Caco-2 (cell line): Measurements from ENCODE around the gene CBX2. TPM values are rescaled to one million over a fixed set of nuclear protein-coding genes. Genes with fewer than 3 reads are reported as not detected.

Experiments used
- BruUV-seq: library from RNA; stranded (reverse); fragments of 400-500 nt; replicated peaks from 2 replicates; lab custom pipeline; 2021; lab: Mats Ljungman, UMichigan
- CTCF ChIA-PET: fragments of 300-600 bp; sonication (Branson Sonifier 250); formaldehyde crosslinking; loops from one replicate; lab custom pipeline; 2022; ENCODE audit warnings: antibody characterized with exemption; lab: Charles Lee
- POLR2A ChIA-PET: fragments of 300-600 bp; sonication (Branson Sonifier 250); formaldehyde crosslinking; loops from one replicate; lab custom pipeline; 2022; ENCODE audit warnings: antibody characterized with exemption; lab: Charles Lee
- DNase-seq, 2 experiments: peaks; one replicate each; pipeline versions ENCODE4 v3.0.0 to v3.0.0-alpha.2; 2020 to 2022
- H3K27me3 ChIP-seq: replicated peaks from 2 replicates; pipeline ENCODE4 v1.6.0; 2011; ENCODE audit warnings: low read length; ENCODE audit not compliant: control insufficient read depth, insufficient read depth
- H3K36me3 ChIP-seq: 2 replicates; pipeline ENCODE4 v1.5.1; 2011; ENCODE audit warnings: low read length; ENCODE audit not compliant: control insufficient read depth, insufficient read depth
- H3K4me1 ChIP-seq: fragments of 250-450 bp; sonication (Bioruptor Pico); 2 replicates; pipeline ENCODE4 v1.5.1; 2020; ENCODE audit warnings: mild to moderate bottlenecking
- H3K4me3 ChIP-seq: 2 replicates; pipeline ENCODE4 v1.5.1; 2011; ENCODE audit warnings: low read depth, mild to moderate bottlenecking, control low read depth, low read length
- H3K9me3 ChIP-seq: fragments of 250-450 bp; sonication (Bioruptor Pico); 2 replicates; pipeline ENCODE4 v1.5.1; 2020; ENCODE audit warnings: mild to moderate bottlenecking, moderate library complexity
- H3K27ac Mint-ChIP-seq: one replicate; pipeline ENCODE4 v1.8.0; 2022; ENCODE audit warnings: mixed read lengths; ENCODE audit not compliant: unreplicated experiment
- H3K27me3 Mint-ChIP-seq: one replicate; pipeline ENCODE4 v1.8.0; 2022; ENCODE audit warnings: mixed read lengths; ENCODE audit not compliant: insufficient read depth, unreplicated experiment
- H3K36me3 Mint-ChIP-seq: one replicate; pipeline ENCODE4 v1.8.0; 2022; ENCODE audit warnings: mild to moderate bottlenecking, mixed read lengths; ENCODE audit not compliant: insufficient read depth, unreplicated experiment
- H3K4me1 Mint-ChIP-seq: one replicate; pipeline ENCODE4 v1.8.0; 2022; ENCODE audit warnings: low read depth, mixed read lengths; ENCODE audit not compliant: unreplicated experiment
- H3K4me3 Mint-ChIP-seq: one replicate; pipeline ENCODE4 v1.8.0; 2022; ENCODE audit warnings: mild to moderate bottlenecking, moderate library complexity, mixed read lengths; ENCODE audit not compliant: unreplicated experiment
- H3K9me3 Mint-ChIP-seq: one replicate; pipeline ENCODE4 v1.8.0; 2022; ENCODE audit warnings: mixed read lengths; ENCODE audit not compliant: unreplicated experiment
- CTCF ChIP-seq, 2 experiments: fragments of 200-600 bp in 1 of 2; IDR thresholded peaks; 1 replicate in 1 of 2; 2 replicates in 1 of 2; pipeline versions ENCODE4 v1.5.1 to v1.8.0; 2011 to 2022; ENCODE audit warnings: antibody characterized with exemption in 1 of 2, control low read depth in 1 of 2, inconsistent platforms in 1 of 2, low read depth in 1 of 2, low read length in 1 of 2, mild to moderate bottlenecking in 1 of 2, moderate library complexity in 1 of 2; ENCODE audit not compliant: insufficient read depth in 1 of 2, severe bottlenecking in 1 of 2, unreplicated experiment in 1 of 2
- intact Hi-C: fragments of 100-400 bp; cut with micrococcal nuclease; formaldehyde crosslinking; loops from one replicate; pipeline ENCODE4 v1.10.0; 2022; ENCODE audit not compliant: unreplicated experiment
- total RNA-seq: library from RNA; stranded (reverse); gene quantifications from 2 replicates; pipeline ENCODE4 v1.2.3, GENCODE V29; 2022

CBX2 gene
- total RNA-seq, 1 experiment from 2014 or later: 52.8 TPM

- no peak overlapping the region for H3K4me3 ChIP-seq
- no peaks in the 10 kb centered on the region for H3K27me3 Mint-ChIP-seq
- peaks cover 10% of the 10 kb centered on the region for H3K4me1 Mint-ChIP-seq
- POLR2A ChIA-PET: interaction anchor here (0.6 to 2.2 kb wide), 5 partner anchors 14 to 88 kb away, joined by 3 to 12 read pairs (median 4); partner anchors contain the start of gene CBX8
- no peaks in the 10 kb centered on the region for H3K9me3 ChIP-seq
- DNase-seq: peak in 1 of 2 experiments; percentile 48
- intact Hi-C loops: loop anchor here (1.0 kb wide), 1 partner anchor 55 kb away; no protein-coding TSS in a partner anchor
- TF ChIP-seq CTCF (IDR thresholded peaks at IDR 0.05; ENCODE audit: insufficient read depth in 1 of 2, low read depth in 1 of 2, low read length in 1 of 2, severe bottlenecking in 1 of 2, unreplicated experiment in 1 of 2): no peak
- H3K36me3 Mint-ChIP-seq: peaks cover 8% of the 10 kb centered on the region
- no peaks in the 10 kb centered on the region for H3K36me3 ChIP-seq
- no peak overlapping the region for H3K4me3 Mint-ChIP-seq
- BruUV-seq: no TSS peak
- no peaks in the 10 kb centered on the region for H3K9me3 Mint-ChIP-seq
- peak overlapping the region; percentile 50 for H3K27ac Mint-ChIP-seq
- no peaks in the 10 kb centered on the region for H3K27me3 ChIP-seq
- CTCF ChIA-PET: interaction anchor here (0.8 to 2.1 kb wide), 10 partner anchors 23 to 356 kb away, joined by 4 to 24 read pairs (median 7); partner anchors contain the start of genes CBX2, CBX4, CBX8 and GAA
- H3K4me1 ChIP-seq: peaks cover 44% of the 10 kb centered on the region
These were observed 32.3 kb upstream of the CBX2 start for GRCh38 chr17:79745641-79746105.

- peaks cover 8% of the 10 kb centered on the region for H3K36me3 Mint-ChIP-seq
- no peak for DNase-seq
- Histone ChIP-seq H3K9me3 (no peaks in the 10 kb centered on the region), H3K4me1 (peaks cover 39% of the 10 kb centered on the region), H3K27me3 (no peaks in the 10 kb centered on the region), H3K36me3 (no peaks in the 10 kb centered on the region), H3K4me3 (no peak overlapping the region)
- peaks cover 10% of the 10 kb centered on the region for H3K4me1 Mint-ChIP-seq
- no peak overlapping the region for H3K27ac Mint-ChIP-seq
- H3K9me3 Mint-ChIP-seq: no peaks in the 10 kb centered on the region
- intact Hi-C loops: loop anchor here (1.0 kb wide), 1 partner anchor 53 kb away; no protein-coding TSS in a partner anchor
- BruUV-seq: no TSS peak
- no peaks in the 10 kb centered on the region for H3K27me3 Mint-ChIP-seq
- no peak for TF ChIP-seq CTCF (IDR thresholded peaks at IDR 0.05; ENCODE audit: insufficient read depth in 1 of 2, low read depth in 1 of 2, low read length in 1 of 2, severe bottlenecking in 1 of 2, unreplicated experiment in 1 of 2)
- ChIA-PET CTCF (interaction anchor here (0.6 to 2.1 kb wide), 4 partner anchors 50 to 98 kb away, joined by 3 to 24 read pairs (median 14); partner anchors contain the start of gene CBX8), POLR2A (interaction anchor here (2.2 kb wide), 1 partner anchor 50 kb away, joined by 12 read pairs; the partner anchor contains the start of gene CBX8)
- no peak overlapping the region for H3K4me3 Mint-ChIP-seq
These were observed 30.9 kb upstream of the CBX2 start for GRCh38 chr17:79746889-79747507.

- Histone ChIP-seq H3K36me3 (no peaks in the 10 kb centered on the region), H3K9me3 (no peaks in the 10 kb centered on the region), H3K4me3 (no peak overlapping the region), H3K4me1 (peaks cover 33% of the 10 kb centered on the region), H3K27me3 (no peaks in the 10 kb centered on the region)
- Mint-ChIP-seq H3K27ac (no peak overlapping the region), H3K4me1 (peaks cover 10% of the 10 kb centered on the region), H3K4me3 (no peak overlapping the region), H3K9me3 (no peaks in the 10 kb centered on the region), H3K27me3 (no peaks in the 10 kb centered on the region), H3K36me3 (peaks cover 8% of the 10 kb centered on the region)
- DNase-seq: no peak
- ChIA-PET POLR2A (no interaction called here), CTCF (no interaction called here)
- TF ChIP-seq CTCF (IDR thresholded peaks at IDR 0.05; ENCODE audit: insufficient read depth in 1 of 2, low read depth in 1 of 2, low read length in 1 of 2, severe bottlenecking in 1 of 2, unreplicated experiment in 1 of 2): no peak
- BruUV-seq: no TSS peak
- intact Hi-C loops: no loop called here
These were observed 30.2 kb upstream of the CBX2 start for GRCh38 chr17:79747508-79748294.
